ENCODE data around the gene PLEKHM3. TPM values are rescaled to one million over a fixed set of nuclear protein-coding genes. Genes with fewer than 3 reads are reported as not detected.

Gene PLEKHM3
- total and polyA plus RNA-seq, 7 donors: 1.2 to 47.9 (median 29.1) TPM

DNA sequence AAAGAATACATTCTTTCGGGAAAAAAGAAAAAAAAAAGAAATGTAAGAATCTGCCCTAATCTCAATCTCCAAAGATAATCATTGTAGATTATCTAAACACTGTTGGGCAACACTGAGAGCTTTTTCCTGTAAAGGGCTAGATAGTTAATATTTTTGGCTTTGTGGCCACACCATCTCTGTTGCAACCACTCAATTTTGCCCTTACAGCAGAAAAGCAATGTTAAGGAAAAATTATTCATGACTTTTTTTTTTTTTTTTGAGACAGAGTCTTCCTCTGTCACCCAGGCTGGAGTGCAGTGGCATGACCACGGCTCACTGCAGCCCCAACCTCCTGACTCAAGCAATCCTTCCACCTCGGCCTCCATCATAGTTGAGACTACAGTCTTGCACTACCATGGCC is 238.3 kb downstream of the PLEKHM3 start:
- Histone ChIP-seq H3K27ac (no peak overlapping the region), H3K36me3 (no peaks in the 10 kb centered on the region), H3K4me1 (no peaks in the 10 kb centered on the region), H3K27me3 (no peaks in the 10 kb centered on the region), H3K9me3 (no peaks in the 10 kb centered on the region), H3K4me3 (no peak overlapping the region)
- intact Hi-C loops (cut with DNase I): no loop called here
- no peak for DNase-seq
- TF ChIP-seq POLR2A (IDR thresholded peaks at IDR 0.05): no peak
- TF ChIP-seq POLR2AphosphoS5 (IDR thresholded peaks at IDR 0.05): no peak
- TF ChIP-seq, protein P1, sequence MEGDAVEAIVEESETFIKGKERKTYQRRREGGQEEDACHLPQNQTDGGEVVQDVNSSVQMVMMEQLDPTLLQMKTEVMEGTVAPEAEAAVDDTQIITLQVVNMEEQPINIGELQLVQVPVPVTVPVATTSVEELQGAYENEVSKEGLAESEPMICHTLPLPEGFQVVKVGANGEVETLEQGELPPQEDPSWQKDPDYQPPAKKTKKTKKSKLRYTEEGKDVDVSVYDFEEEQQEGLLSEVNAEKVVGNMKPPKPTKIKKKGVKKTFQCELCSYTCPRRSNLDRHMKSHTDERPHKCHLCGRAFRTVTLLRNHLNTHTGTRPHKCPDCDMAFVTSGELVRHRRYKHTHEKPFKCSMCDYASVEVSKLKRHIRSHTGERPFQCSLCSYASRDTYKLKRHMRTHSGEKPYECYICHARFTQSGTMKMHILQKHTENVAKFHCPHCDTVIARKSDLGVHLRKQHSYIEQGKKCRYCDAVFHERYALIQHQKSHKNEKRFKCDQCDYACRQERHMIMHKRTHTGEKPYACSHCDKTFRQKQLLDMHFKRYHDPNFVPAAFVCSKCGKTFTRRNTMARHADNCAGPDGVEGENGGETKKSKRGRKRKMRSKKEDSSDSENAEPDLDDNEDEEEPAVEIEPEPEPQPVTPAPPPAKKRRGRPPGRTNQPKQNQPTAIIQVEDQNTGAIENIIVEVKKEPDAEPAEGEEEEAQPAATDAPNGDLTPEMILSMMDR (IDR thresholded peaks at IDR 0.05): no peak
- no peak for TF ChIP-seq EP300 (IDR thresholded peaks at IDR 0.05)
- WGBS, 2 donors: 86 to 90% methylated on average over 3 of the region's 3 CpGs

DNA sequence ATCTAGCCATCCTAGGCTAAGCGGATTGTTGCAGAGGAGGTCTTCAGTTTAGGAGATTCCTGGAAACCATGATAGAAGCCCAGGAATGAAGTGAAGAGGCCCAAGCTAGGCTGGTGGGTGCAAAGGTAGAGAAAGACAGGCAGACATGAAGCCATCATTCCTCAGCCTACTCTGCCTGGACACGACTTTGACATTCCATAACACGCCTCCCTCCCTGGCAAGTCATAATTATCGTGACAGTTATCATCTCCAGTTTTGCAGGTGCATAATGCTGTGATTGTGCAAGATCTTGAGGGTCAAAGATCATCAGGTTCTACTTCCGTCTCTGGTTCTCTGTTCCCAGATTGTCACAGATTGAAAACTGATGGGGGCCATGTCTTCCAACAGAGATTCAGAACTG is 240.4 kb downstream of the PLEKHM3 start:
- intact Hi-C loops (cut with DNase I): no loop called here
- 33 to 70% methylated on average over 5 of the region's 5 CpGs for WGBS, 2 donors
- Histone ChIP-seq H3K36me3 (no peaks in the 10 kb centered on the region), H3K9me3 (no peaks in the 10 kb centered on the region), H3K4me3 (no peak overlapping the region), H3K4me1 (no peaks in the 10 kb centered on the region), H3K27ac (no peak overlapping the region), H3K27me3 (no peaks in the 10 kb centered on the region)
- no peak for TF ChIP-seq POLR2AphosphoS5 (IDR thresholded peaks at IDR 0.05)
- no peak for DNase-seq

DNA sequence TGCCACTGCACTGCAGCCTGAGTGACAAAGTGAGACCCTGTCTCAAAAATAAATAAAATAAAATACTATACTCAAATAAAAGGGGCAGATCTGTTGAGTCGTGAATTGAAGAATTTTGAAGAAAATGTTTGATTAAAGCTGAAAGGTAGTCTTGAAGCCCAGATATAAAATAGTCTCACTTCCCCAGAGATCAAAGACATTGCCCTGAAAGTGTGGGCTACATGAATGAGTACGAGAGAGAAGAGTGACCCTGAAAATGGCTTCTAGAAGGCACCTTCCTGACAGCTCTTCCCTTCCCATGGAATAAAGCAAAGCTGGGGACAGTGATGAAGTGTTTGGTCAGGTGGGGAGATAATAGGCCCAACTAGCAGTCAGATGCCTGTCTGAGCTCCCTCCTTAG is 241.8 kb downstream of the PLEKHM3 start:
- no peak overlapping the region for H3K27ac ChIP-seq
- no peaks in the 10 kb centered on the region for H3K4me1 ChIP-seq
- 88 to 91% methylated on average over 2 of the region's 2 CpGs for whole genome bisulfite sequencing, 2 donors
- TF ChIP-seq POLR2A (IDR thresholded peaks at IDR 0.05): no peak
- TF ChIP-seq, protein P1 (IDR thresholded peaks at IDR 0.05): no peak
- TF ChIP-seq EP300 (IDR thresholded peaks at IDR 0.05): no peak
- no peak for TF ChIP-seq POLR2AphosphoS5 (IDR thresholded peaks at IDR 0.05)
- no peaks in the 10 kb centered on the region for H3K27me3 ChIP-seq
- intact Hi-C loops (cut with DNase I): no loop called here
- H3K4me3 ChIP-seq: no peak overlapping the region
- no peaks in the 10 kb centered on the region for H3K36me3 ChIP-seq
- DNase-seq: no peak
- H3K9me3 ChIP-seq: no peaks in the 10 kb centered on the region

DNA sequence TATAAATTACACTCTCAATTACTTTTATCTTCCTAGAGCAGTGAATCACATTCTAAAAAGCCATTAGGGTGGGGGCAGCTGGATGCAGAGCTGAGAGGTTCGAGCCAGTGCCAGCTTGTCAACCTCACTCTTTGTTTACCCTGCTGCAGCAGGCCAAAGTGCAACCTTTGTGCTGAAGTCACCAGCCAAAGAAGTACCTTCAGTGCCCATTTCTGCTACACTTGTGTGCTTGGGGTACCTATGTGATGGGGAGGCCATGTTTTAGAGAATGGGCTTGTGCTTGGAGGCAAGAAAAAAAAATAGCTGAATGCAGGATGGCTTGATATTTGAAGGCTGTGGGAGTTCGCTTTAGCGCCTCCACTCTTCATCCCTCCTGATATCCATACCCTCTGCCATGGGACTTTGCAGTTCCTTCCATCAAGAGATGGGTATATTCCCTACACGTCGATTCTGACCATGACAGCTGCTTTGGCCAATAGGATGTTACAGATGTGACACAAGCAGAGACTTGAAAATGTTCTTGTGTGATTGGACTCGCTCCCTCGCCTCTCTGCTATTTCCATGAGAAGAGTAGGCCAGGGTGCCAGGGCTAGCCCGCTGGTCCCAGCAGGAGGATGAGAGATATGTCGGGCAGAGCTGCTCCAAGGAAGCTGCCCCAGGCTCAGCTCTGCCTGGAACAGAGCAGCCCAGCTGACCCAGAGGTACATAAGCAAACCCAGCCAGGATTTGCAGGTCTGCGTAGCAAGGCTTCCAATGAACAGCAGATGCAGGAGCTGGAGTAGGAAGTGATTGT is 242.9 kb downstream of the PLEKHM3 start:
- Histone ChIP-seq H3K27me3 (no peaks in the 10 kb centered on the region), H3K4me1 (no peaks in the 10 kb centered on the region), H3K4me3 (no peak overlapping the region), H3K9me3 (no peaks in the 10 kb centered on the region), H3K36me3 (no peaks in the 10 kb centered on the region), H3K27ac (no peak overlapping the region)
- TF ChIP-seq EP300 (IDR thresholded peaks at IDR 0.05) (no peak), POLR2AphosphoS5 (IDR thresholded peaks at IDR 0.05) (no peak), POLR2A (IDR thresholded peaks at IDR 0.05) (no peak)
- TF ChIP-seq, protein P1 (IDR thresholded peaks at IDR 0.05): no peak
- intact Hi-C loops (cut with DNase I): no loop called here
- no peak for DNase-seq
- 67 to 87% methylated on average over 10 of the region's 10 CpGs for WGBS, 2 donors

DNA sequence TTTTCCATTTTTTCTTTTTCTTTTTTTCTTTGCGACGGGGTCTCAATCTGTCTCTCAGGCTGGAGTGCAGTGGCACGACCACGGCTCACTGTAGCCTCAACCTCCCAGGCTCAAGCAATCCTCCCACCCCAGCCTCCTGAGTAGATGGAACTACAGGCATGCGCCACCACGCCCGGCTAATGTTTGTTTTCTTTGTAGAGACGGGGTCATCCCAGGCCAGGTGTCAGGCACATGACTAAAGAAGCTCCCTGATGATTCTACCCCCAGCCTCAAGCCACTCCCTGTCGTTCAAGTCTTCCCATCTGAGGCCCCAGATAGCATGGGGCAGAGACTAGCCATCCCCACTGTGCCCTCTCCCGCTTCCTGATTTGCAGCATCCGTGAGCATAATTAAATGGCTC is 245.8 kb downstream of the PLEKHM3 start:
- Histone ChIP-seq H3K4me3 (no peak overlapping the region), H3K9me3 (no peaks in the 10 kb centered on the region), H3K36me3 (no peaks in the 10 kb centered on the region), H3K27ac (no peak overlapping the region), H3K4me1 (no peaks in the 10 kb centered on the region), H3K27me3 (no peaks in the 10 kb centered on the region)
- 69 to 84% methylated on average over 11 of the region's 11 CpGs for WGBS, 2 donors
- TF ChIP-seq EP300 (IDR thresholded peaks at IDR 0.05) (no peak), POLR2A (IDR thresholded peaks at IDR 0.05) (no peak), POLR2AphosphoS5 (IDR thresholded peaks at IDR 0.05) (no peak)
- TF ChIP-seq, protein P1 (IDR thresholded peaks at IDR 0.05): no peak
- no peak for DNase-seq
- intact Hi-C loops (cut with DNase I): no loop called here
